NOMO-1 (cell line): ENCODE data around the gene RAMP3.
A peak's percentile ranks its signal among the peaks of the same experiment; 100 is the strongest.
"Not testable (repeated sequence)": the region's sequence is repeated elsewhere in the genome, so short reads cannot be mapped to it uniquely, and the experiment has no call there.

Experiments
- DNase-seq, 2 experiments: peaks; one replicate each; lab custom pipeline; 2025; ENCODE audit not compliant: unreplicated experiment in 2 of 2; lab: John Stamatoyannopoulos, UW

RAMP3 gene

GRCh38 chr7:45190406-45191165 is 33.0 kb downstream of the RAMP3 start:
- DNase-seq: no peak

GRCh38 chr7:45191396-45191795 is 33.8 kb downstream of the RAMP3 start:
- no peak for DNase-seq

- peak; percentile 45 to 64 for DNase-seq
Measured at GRCh38 chr7:45192621-45193041, 35.0 kb downstream of the RAMP3 start.

- no peak for DNase-seq
Measured at GRCh38 chr7:45193828-45194227, 36.2 kb downstream of the RAMP3 start.

- no peak for DNase-seq
Measured at GRCh38 chr7:45196374-45196773, 38.8 kb downstream of the RAMP3 start.

- no peak for DNase-seq
Measured at GRCh38 chr7:45197461-45197860, 39.9 kb downstream of the RAMP3 start.

- no peak for DNase-seq
Measured at GRCh38 chr7:45198986-45199385, 41.4 kb downstream of the RAMP3 start.

- no peak for DNase-seq
Measured at GRCh38 chr7:45199506-45199905, 41.9 kb downstream of the RAMP3 start.

GRCh38 chr7:45202625-45203024 is 45.0 kb downstream of the RAMP3 start:
- no peak for DNase-seq

- DNase-seq: no peak
Measured at GRCh38 chr7:45203036-45203435, 45.4 kb downstream of the RAMP3 start.

- no peak for DNase-seq
Measured at GRCh38 chr7:45203459-45203858, 45.9 kb downstream of the RAMP3 start.

- peak in 1 of 2 experiments; percentile 5 for DNase-seq
Measured at GRCh38 chr7:45203936-45204445, 46.4 kb downstream of the RAMP3 start.

GRCh38 chr7:45206266-45206665 is 48.7 kb downstream of the RAMP3 start:
- DNase-seq: not testable (repeated sequence)

GRCh38 chr7:45209909-45210308 is 52.3 kb downstream of the RAMP3 start:
- DNase-seq: not testable (repeated sequence)

GRCh38 chr7:45211066-45211465 is 53.5 kb downstream of the RAMP3 start:
- no peak for DNase-seq

- DNase-seq: no peak
Measured at GRCh38 chr7:45211958-45212357, 54.4 kb downstream of the RAMP3 start.

- no peak for DNase-seq
Measured at GRCh38 chr7:45212606-45213005, 55.0 kb downstream of the RAMP3 start.

- DNase-seq: no peak
Measured at GRCh38 chr7:45215601-45216062, 58.0 kb downstream of the RAMP3 start.

- no peak for DNase-seq
Measured at GRCh38 chr7:45216181-45216580, 58.6 kb downstream of the RAMP3 start.

GRCh38 chr7:45216622-45217165 is 59.1 kb downstream of the RAMP3 start:
- DNase-seq: no peak

- DNase-seq: no peak
Measured at GRCh38 chr7:45217358-45217757, 59.8 kb downstream of the RAMP3 start.

GRCh38 chr7:45219130-45219529 is 61.5 kb downstream of the RAMP3 start:
- no peak for DNase-seq
